SK-N-SH (cell line): ENCODE data around the gene ECI1. TPM values are rescaled to one million over a fixed set of nuclear protein-coding genes. Genes with fewer than 3 reads are reported as not detected.
A peak's percentile ranks its signal among the peaks of the same experiment; 100 is the strongest.

Experiments used
- CTCF ChIA-PET: fragments of 300-600, 350-600 bp; formaldehyde crosslinking; extraction: SDS; loops from one replicate; lab custom pipeline; 2021; lab: Yijun Ruan, JAX
- POLR2A ChIA-PET: fragments of 350-600 bp; sonication (Branson Sonifier 250); formaldehyde crosslinking; extraction: SDS; loops from one replicate; lab custom pipeline; 2020; ENCODE audit warnings: antibody characterized with exemption, inconsistent platforms; lab: Yijun Ruan, JAX
- DNase-seq: peaks from one replicate; pipeline ENCODE4 v3.0.0; 2012
- H2AFZ ChIP-seq: fragments of 200-600 bp; sonication (generic); 2 replicates; pipeline ENCODE4 v1.8.1; 2016; ENCODE audit warnings: antibody characterized with exemption, mild to moderate bottlenecking, low read depth
- H3F3A ChIP-seq: fragments of 200-600 bp; sonication (generic); replicated peaks from 2 replicates; pipeline ENCODE3; 2016; ENCODE audit warnings: antibody characterized with exemption, mild to moderate bottlenecking; ENCODE audit not compliant: insufficient read depth
- H3K27ac ChIP-seq, 2 experiments: fragments of 200-500 bp in 1 of 2; fragments of 200-600 bp in 1 of 2; sonication (Bioruptor generic) in 1 of 2; sonication (generic), shearing (Covaris generic) in 1 of 2; 2 replicates each; pipeline versions ENCODE4 v1.5.1 to v1.6.1; 2014 to 2016; ENCODE audit warnings: low read depth in 2 of 2, inconsistent platforms in 1 of 2, low read length in 1 of 2, mild to moderate bottlenecking in 1 of 2, mixed read lengths in 1 of 2
- H3K27me3 ChIP-seq: fragments of 200-600 bp; sonication (generic), shearing (Covaris generic); 2 replicates; pipeline ENCODE4 v1.6.1; 2016; ENCODE audit warnings: mixed run types; ENCODE audit not compliant: insufficient read depth
- H3K36me3 ChIP-seq, 2 experiments: fragments of 200-500 bp in 1 of 2; fragments of 200-600 bp in 1 of 2; sonication (Bioruptor generic) in 1 of 2; sonication (generic) in 1 of 2; replicated peaks in 1 of 2; 2 replicates each; pipeline versions ENCODE3 to v1.5.1; 2014 to 2016; ENCODE audit warnings: low read length in 1 of 2, mild to moderate bottlenecking in 1 of 2; ENCODE audit not compliant: insufficient read depth in 2 of 2, control insufficient read depth in 1 of 2
- H3K4me1 ChIP-seq, 2 experiments: fragments of 200-500 bp in 1 of 2; fragments of 200-600 bp in 1 of 2; sonication (Bioruptor generic) in 1 of 2; sonication (generic), shearing (Covaris generic) in 1 of 2; 2 replicates each; pipeline versions ENCODE4 v1.5.1 to v1.6.1; 2014 to 2016; ENCODE audit warnings: low read depth in 1 of 2, low read length in 1 of 2, mixed run types in 1 of 2; ENCODE audit not compliant: insufficient read depth in 2 of 2, control insufficient read depth in 1 of 2
- H3K4me2 ChIP-seq: fragments of 200-600 bp; sonication (generic), shearing (Covaris generic); 2 replicates; pipeline ENCODE4 v1.6.1; 2017; ENCODE audit warnings: mixed run types
- H3K4me3 ChIP-seq, 2 experiments: fragments of 200-500 bp in 1 of 2; fragments of 200-600 bp in 1 of 2; sonication (Bioruptor generic) in 1 of 2; sonication (generic), shearing (Covaris generic) in 1 of 2; 2 replicates each; pipeline versions ENCODE4 v1.5.1 to v1.8.1; 2014 to 2016; ENCODE audit warnings: low read depth in 2 of 2, inconsistent platforms in 1 of 2, low read length in 1 of 2, mild to moderate bottlenecking in 1 of 2, mixed read lengths in 1 of 2, moderate library complexity in 1 of 2
- H3K79me2 ChIP-seq: fragments of 200-600 bp; sonication (generic); 2 replicates; pipeline ENCODE4 v1.8.1; 2017; ENCODE audit warnings: mild to moderate bottlenecking; ENCODE audit not compliant: insufficient read depth
- H3K9ac ChIP-seq: fragments of 200-600 bp; sonication (generic); 2 replicates; pipeline ENCODE4 v1.6.1; 2017; ENCODE audit warnings: mixed run types
- H3K9me2 ChIP-seq: fragments of 200-600 bp; sonication (generic); 2 replicates; pipeline ENCODE4 v1.6.1; 2017; ENCODE audit warnings: mixed run types
- H3K9me3 ChIP-seq: fragments of 200-600 bp; sonication (generic); 2 replicates; pipeline ENCODE4 v1.6.1; 2017; ENCODE audit warnings: mixed run types, mild to moderate bottlenecking, moderate library complexity
- H4K20me1 ChIP-seq: fragments of 200-600 bp; sonication (generic); 2 replicates; pipeline ENCODE4 v1.6.1; 2017; ENCODE audit warnings: mild to moderate bottlenecking, mixed run types; ENCODE audit not compliant: insufficient read depth
- CHD2 ChIP-seq: fragments of 150-350 bp; IDR thresholded peaks from 2 replicates; pipeline ENCODE4 v1.6.1; 2018; ENCODE audit warnings: low read length; ENCODE audit not compliant: partially characterized antibody
- EP300 ChIP-seq, 2 experiments: IDR thresholded peaks; 2 replicates each; pipeline versions ENCODE4 v1.4.0 to v1.6.1; 2012; ENCODE audit warnings: borderline replicate concordance in 1 of 2, low read depth in 1 of 2, low read length in 1 of 2
- FOSL2 ChIP-seq: IDR thresholded peaks from 2 replicates; pipeline ENCODE4 v1.4.0; 2012; ENCODE audit warnings: low read depth, mild to moderate bottlenecking, moderate library complexity, borderline replicate concordance
- FOXM1 ChIP-seq: IDR thresholded peaks from 2 replicates; pipeline ENCODE4 v1.4.0; 2012; ENCODE audit warnings: low read depth, mild to moderate bottlenecking
- GABPA ChIP-seq: IDR thresholded peaks from 2 replicates; pipeline ENCODE4 v1.4.0; 2012; ENCODE audit warnings: low read depth, mild to moderate bottlenecking
- GATA2 ChIP-seq: sonication (generic); formaldehyde crosslinking; IDR thresholded peaks from 2 replicates; pipeline ENCODE4 v1.5.0; 2020; ENCODE audit warnings: mild to moderate bottlenecking, missing genetic modification reagents
- NRF1 ChIP-seq: IDR thresholded peaks from 2 replicates; pipeline ENCODE4 v1.6.1; 2012; ENCODE audit warnings: low read depth, mild to moderate bottlenecking, low read length
- POLR2AphosphoS5 ChIP-seq: IDR thresholded peaks from 2 replicates; pipeline ENCODE4 v1.6.1; 2012; ENCODE audit warnings: low read depth, low read length
- RAD21 ChIP-seq: IDR thresholded peaks from 2 replicates; pipeline ENCODE4 v1.6.1; 2012; ENCODE audit warnings: mild to moderate bottlenecking, low read length
- RFX5 ChIP-seq: IDR thresholded peaks from 2 replicates; pipeline ENCODE4 v1.6.1; 2012; ENCODE audit warnings: mild to moderate bottlenecking, improper control_type of control experiment, low read length
- SMC3 ChIP-seq: IDR thresholded peaks from 2 replicates; pipeline ENCODE4 v1.6.1; 2012; ENCODE audit warnings: low read depth, low read length, improper control_type of control experiment
- TCF12 ChIP-seq: IDR thresholded peaks from 2 replicates; pipeline ENCODE4 v1.4.0; 2012
- TEAD4 ChIP-seq: IDR thresholded peaks from 2 replicates; pipeline ENCODE4 v1.4.0; 2012; ENCODE audit warnings: mild to moderate bottlenecking, borderline replicate concordance; ENCODE audit not compliant: insufficient read depth
- WGBS: methylation state at CpG from one replicate; pipeline ENCODE4 v1.1.6; 2017; ENCODE audit warnings: low lambda C conversion rate; 5-methylcytosine and 5-hydroxymethylcytosine counted together
- polyA plus RNA-seq, 3 experiments: library from polyadenylated mRNA; depleted of rRNA; stranded (reverse); fragments of >200 nt; gene quantifications; 2 replicates each; pipeline ENCODE4 v1.2.3, GENCODE V29; 2012
- TF ChIP-seq, protein P1 (sequence below): IDR thresholded peaks from 2 replicates; pipeline ENCODE4 v1.6.1; 2012; ENCODE audit warnings: mild to moderate bottlenecking, low read depth, low read length, moderate library complexity

Gene ECI1
- polyA plus RNA-seq, 1 of the 3 experiments (the other 2 are of a cell fraction) = 61.8 TPM

GRCh38 chr16:2282262-2282661, 30.9 kb upstream of the ECI1 start:
- H3K9me3 ChIP-seq = no peaks in the 10 kb centered on the region

DNA sequence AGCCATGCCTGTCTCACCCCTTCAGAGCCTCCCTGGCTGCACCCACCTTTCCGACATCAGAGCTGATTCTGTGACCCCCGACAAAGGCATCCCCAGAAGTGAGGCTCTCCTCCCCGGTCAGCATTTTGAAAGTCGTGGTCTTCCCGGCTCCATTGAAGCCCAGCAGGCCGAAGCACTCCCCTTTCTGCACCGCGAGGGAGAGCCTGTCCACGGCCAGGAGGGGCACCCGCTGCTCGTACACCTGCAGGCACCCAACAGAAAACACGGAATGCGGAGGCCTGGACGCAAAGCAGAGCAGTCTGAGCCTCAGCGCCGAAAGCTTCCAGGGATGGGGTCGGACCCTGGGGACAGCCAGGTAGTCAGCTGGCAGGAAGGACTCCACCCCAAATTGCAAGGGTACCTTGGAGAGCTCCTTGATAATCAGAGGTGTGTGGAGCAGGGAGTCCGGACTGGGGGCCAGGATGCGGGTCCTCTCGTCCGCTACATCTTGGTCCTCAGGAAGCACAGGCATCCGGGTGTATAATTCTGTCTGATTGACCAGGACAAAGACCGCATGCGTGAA, 29.7 kb upstream of the ECI1 start:
- CTCF ChIA-PET = no interaction called here

More at GRCh38 chr16:2282262-2282661, 30.9 kb upstream of the ECI1 start:
- WGBS = 53% methylated on average over 5 of the region's 5 CpGs
- Histone ChIP-seq H3K27me3 (no peaks in the 10 kb centered on the region), H3F3A (no peaks in the 10 kb centered on the region), H3K27ac (no peak overlapping the region), H3K79me2 (no peaks in the 10 kb centered on the region), H3K36me3 (peaks cover 0 to 12% of the 10 kb centered on the region in 2 experiments), H2AFZ (no peak overlapping the region), H4K20me1 (no peaks in the 10 kb centered on the region), H3K9me2 (no peaks in the 10 kb centered on the region), H3K9ac (no peak overlapping the region), H3K4me2 (no peak overlapping the region), H3K4me1 (no peaks in the 10 kb centered on the region), H3K4me3 (no peak overlapping the region)
- POLR2A ChIA-PET = no interaction called here
- no peak for TF ChIP-seq POLR2AphosphoS5
- no peak for TF ChIP-seq SMC3
- TF ChIP-seq RFX5 = no peak
- TF ChIP-seq NRF1 = no peak
- TF ChIP-seq FOSL2 = no peak
- TF ChIP-seq TEAD4 = no peak
- TF ChIP-seq, protein P1, sequence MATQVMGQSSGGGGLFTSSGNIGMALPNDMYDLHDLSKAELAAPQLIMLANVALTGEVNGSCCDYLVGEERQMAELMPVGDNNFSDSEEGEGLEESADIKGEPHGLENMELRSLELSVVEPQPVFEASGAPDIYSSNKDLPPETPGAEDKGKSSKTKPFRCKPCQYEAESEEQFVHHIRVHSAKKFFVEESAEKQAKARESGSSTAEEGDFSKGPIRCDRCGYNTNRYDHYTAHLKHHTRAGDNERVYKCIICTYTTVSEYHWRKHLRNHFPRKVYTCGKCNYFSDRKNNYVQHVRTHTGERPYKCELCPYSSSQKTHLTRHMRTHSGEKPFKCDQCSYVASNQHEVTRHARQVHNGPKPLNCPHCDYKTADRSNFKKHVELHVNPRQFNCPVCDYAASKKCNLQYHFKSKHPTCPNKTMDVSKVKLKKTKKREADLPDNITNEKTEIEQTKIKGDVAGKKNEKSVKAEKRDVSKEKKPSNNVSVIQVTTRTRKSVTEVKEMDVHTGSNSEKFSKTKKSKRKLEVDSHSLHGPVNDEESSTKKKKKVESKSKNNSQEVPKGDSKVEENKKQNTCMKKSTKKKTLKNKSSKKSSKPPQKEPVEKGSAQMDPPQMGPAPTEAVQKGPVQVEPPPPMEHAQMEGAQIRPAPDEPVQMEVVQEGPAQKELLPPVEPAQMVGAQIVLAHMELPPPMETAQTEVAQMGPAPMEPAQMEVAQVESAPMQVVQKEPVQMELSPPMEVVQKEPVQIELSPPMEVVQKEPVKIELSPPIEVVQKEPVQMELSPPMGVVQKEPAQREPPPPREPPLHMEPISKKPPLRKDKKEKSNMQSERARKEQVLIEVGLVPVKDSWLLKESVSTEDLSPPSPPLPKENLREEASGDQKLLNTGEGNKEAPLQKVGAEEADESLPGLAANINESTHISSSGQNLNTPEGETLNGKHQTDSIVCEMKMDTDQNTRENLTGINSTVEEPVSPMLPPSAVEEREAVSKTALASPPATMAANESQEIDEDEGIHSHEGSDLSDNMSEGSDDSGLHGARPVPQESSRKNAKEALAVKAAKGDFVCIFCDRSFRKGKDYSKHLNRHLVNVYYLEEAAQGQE = no peak
- no peak for TF ChIP-seq GABPA
- TF ChIP-seq GATA2 (CRISPR knock-in tag) = no peak
- TF ChIP-seq FOXM1 = no peak
- CTCF ChIA-PET = no interaction called here
- no peak for DNase-seq

More for the DNA sequence above, 29.7 kb upstream of the ECI1 start:
- Histone ChIP-seq H3K4me1 (no peaks in the 10 kb centered on the region), H3K9me3 (no peaks in the 10 kb centered on the region), H3K36me3 (peaks cover 0 to 12% of the 10 kb centered on the region in 2 experiments), H3K79me2 (no peaks in the 10 kb centered on the region), H3K9me2 (no peaks in the 10 kb centered on the region), H3K27me3 (no peaks in the 10 kb centered on the region), H3F3A (no peaks in the 10 kb centered on the region), H4K20me1 (no peaks in the 10 kb centered on the region), H3K9ac (no peak overlapping the region), H3K27ac (no peak overlapping the region), H2AFZ (no peak overlapping the region), H3K4me3 (no peak overlapping the region), H3K4me2 (no peak overlapping the region)
- POLR2A ChIA-PET = interaction anchor here (0.6 to 2.5 kb wide), 3 partner anchors 9 to 49 kb away, joined by 3 to 7 read pairs (median 3); no protein-coding TSS in a partner anchor
- WGBS = 89% methylated on average over 21 of the region's 24 CpGs
- DNase-seq = no peak
- TF ChIP-seq RAD21 = no peak
- TF ChIP-seq, protein P1 = peak; percentile 81
- no peak for TF ChIP-seq GATA2 (CRISPR knock-in tag)
- no peak for TF ChIP-seq TCF12
- TF ChIP-seq EP300 (IDR thresholded peaks at IDR 0.05; ENCODE audit: borderline replicate concordance in 1 of 2, low read depth in 1 of 2, low read length in 1 of 2) = no peak
- TF ChIP-seq CHD2 = no peak
